ENCODE results near the gene ANKRD63.

The ANKRD63 gene

GRCh38 chr15:40290918-40291574 is 8.2 kb upstream of the ANKRD63 start:
- Histone ChIP-seq H3K4me1 (no peaks in the 10 kb centered on the region), H3K4me3 (ENCODE audit: low read depth, low read length) (peak overlapping the region; percentile 37), H3K9me3 (no peaks in the 10 kb centered on the region), H3K27me3 (no peaks in the 10 kb centered on the region), H3K36me3 (no peaks in the 10 kb centered on the region)
- DNase-seq: peak; percentile 75
- TF ChIP-seq, protein P1, sequence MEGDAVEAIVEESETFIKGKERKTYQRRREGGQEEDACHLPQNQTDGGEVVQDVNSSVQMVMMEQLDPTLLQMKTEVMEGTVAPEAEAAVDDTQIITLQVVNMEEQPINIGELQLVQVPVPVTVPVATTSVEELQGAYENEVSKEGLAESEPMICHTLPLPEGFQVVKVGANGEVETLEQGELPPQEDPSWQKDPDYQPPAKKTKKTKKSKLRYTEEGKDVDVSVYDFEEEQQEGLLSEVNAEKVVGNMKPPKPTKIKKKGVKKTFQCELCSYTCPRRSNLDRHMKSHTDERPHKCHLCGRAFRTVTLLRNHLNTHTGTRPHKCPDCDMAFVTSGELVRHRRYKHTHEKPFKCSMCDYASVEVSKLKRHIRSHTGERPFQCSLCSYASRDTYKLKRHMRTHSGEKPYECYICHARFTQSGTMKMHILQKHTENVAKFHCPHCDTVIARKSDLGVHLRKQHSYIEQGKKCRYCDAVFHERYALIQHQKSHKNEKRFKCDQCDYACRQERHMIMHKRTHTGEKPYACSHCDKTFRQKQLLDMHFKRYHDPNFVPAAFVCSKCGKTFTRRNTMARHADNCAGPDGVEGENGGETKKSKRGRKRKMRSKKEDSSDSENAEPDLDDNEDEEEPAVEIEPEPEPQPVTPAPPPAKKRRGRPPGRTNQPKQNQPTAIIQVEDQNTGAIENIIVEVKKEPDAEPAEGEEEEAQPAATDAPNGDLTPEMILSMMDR (IDR thresholded peaks at IDR 0.05; ENCODE audit: low read depth, low read length): no peak

GRCh38 chr15:40290545-40290917 is 7.7 kb upstream of the ANKRD63 start:
- no peaks in the 10 kb centered on the region; the same call in 1 of the 2 replicates for H3K4me1 ChIP-seq
- H3K36me3 ChIP-seq: no peaks in the 10 kb centered on the region
- no peak for DNase-seq
- no peaks in the 10 kb centered on the region for H3K27me3 ChIP-seq
- H3K9me3 ChIP-seq: no peaks in the 10 kb centered on the region
- TF ChIP-seq, protein P1 (IDR thresholded peaks at IDR 0.05; ENCODE audit: low read depth, low read length): no peak
- no peak overlapping the region for H3K4me3 ChIP-seq (ENCODE audit: low read depth, low read length)

- DNase-seq: no peak
- H3K36me3 ChIP-seq: no peaks in the 10 kb centered on the region
- H3K4me3 ChIP-seq (ENCODE audit: low read depth, low read length): no peak overlapping the region
- no peaks in the 10 kb centered on the region for H3K27me3 ChIP-seq
- H3K4me1 ChIP-seq: no peaks in the 10 kb centered on the region; the same call in none of the 2 replicates
- H3K9me3 ChIP-seq: no peaks in the 10 kb centered on the region
- TF ChIP-seq, protein P1 (IDR thresholded peaks at IDR 0.05; ENCODE audit: low read depth, low read length): no peak
Measured at GRCh38 chr15:40289140-40289775, 6.4 kb upstream of the ANKRD63 start.

- no peak overlapping the region for H3K4me3 ChIP-seq (ENCODE audit: low read depth, low read length)
- DNase-seq: peak; percentile 49
- H3K27me3 ChIP-seq: peaks cover 4% of the 10 kb centered on the region
- H3K4me1 ChIP-seq: no peaks in the 10 kb centered on the region; the same call in none of the 2 replicates
- TF ChIP-seq, protein P1 (IDR thresholded peaks at IDR 0.05; ENCODE audit: low read depth, low read length): no peak
- H3K9me3 ChIP-seq: no peaks in the 10 kb centered on the region
- H3K36me3 ChIP-seq: no peaks in the 10 kb centered on the region
Measured at GRCh38 chr15:40287968-40288367, 5.1 kb upstream of the ANKRD63 start.

GRCh38 chr15:40287505-40287904 is 4.6 kb upstream of the ANKRD63 start:
- Histone ChIP-seq H3K4me3 (ENCODE audit: low read depth, low read length) (no peak overlapping the region), H3K4me1 (no peaks in the 10 kb centered on the region; the same call in none of the 2 replicates), H3K36me3 (no peaks in the 10 kb centered on the region), H3K27me3 (peaks cover 9% of the 10 kb centered on the region), H3K9me3 (no peaks in the 10 kb centered on the region)
- no peak for DNase-seq
- TF ChIP-seq, protein P1 (IDR thresholded peaks at IDR 0.05; ENCODE audit: low read depth, low read length): no peak

- Histone ChIP-seq H3K27me3 (peaks cover 16% of the 10 kb centered on the region), H3K4me3 (ENCODE audit: low read depth, low read length) (no peak overlapping the region), H3K4me1 (no peaks in the 10 kb centered on the region; the same call in none of the 2 replicates), H3K36me3 (no peaks in the 10 kb centered on the region), H3K9me3 (no peaks in the 10 kb centered on the region)
- DNase-seq: no peak
- TF ChIP-seq, protein P1 (IDR thresholded peaks at IDR 0.05; ENCODE audit: low read depth, low read length): no peak
Measured at GRCh38 chr15:40286794-40287193, 3.9 kb upstream of the ANKRD63 start.

Data from BE2C (cell line).